Measurements from ENCODE around the gene TRUB1.
A peak's percentile ranks its signal among the peaks of the same experiment; 100 is the strongest.

Gene TRUB1

DNA sequence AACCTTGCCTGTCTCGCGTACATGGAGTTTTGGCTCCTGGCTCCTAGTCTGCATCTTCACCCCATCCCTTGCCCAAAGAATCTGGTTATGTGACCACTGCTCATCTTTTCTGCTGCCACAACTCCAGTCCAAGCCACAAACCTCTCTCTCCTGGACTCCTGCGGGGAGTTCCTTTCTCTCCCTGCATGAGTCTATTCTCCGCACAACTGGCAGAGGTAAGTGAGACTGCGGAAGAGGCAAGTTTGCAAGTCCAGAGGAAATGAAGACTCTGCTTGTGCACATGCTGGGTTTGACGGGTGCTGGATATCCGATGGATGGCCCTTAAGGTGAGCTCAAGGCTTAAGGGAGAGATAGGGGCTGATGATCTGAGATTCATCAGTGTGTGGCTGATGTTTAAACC lies 61.0 kb downstream of the TRUB1 start:
- Histone ChIP-seq H3K36me3 (ENCODE audit: insufficient read depth, low read length) (no peaks in the 10 kb centered on the region), H3K4me2 (ENCODE audit: insufficient read depth, low read length) (no peak overlapping the region), H4K20me1 (ENCODE audit: insufficient read depth, low read length) (no peaks in the 10 kb centered on the region), H3K79me2 (ENCODE audit: insufficient read depth, low read length) (no peaks in the 10 kb centered on the region), H2AFZ (ENCODE audit: low read depth, low read length) (no peak overlapping the region), H3K9me3 (ENCODE audit: insufficient read depth, low read length, severe bottlenecking) (no peaks in the 10 kb centered on the region), H3K27ac (ENCODE audit: low read length) (no peak overlapping the region), H3K9ac (ENCODE audit: low read depth, low read length) (no peak overlapping the region), H3K4me1 (ENCODE audit: insufficient read depth, low read length) (peaks cover 12% of the 10 kb centered on the region), H3K27me3 (ENCODE audit: insufficient read depth, low read length, poor library complexity) (no peaks in the 10 kb centered on the region), H3K4me3 (ENCODE audit: low read depth in 1 of 2, low read length in 2 of 2) (no peak overlapping the region)
- ATAC-seq (ENCODE audit: insufficient read depth, low read depth): no peak
- DNase-seq: no peak
- TF ChIP-seq CTCF (IDR thresholded peaks at IDR 0.05; ENCODE audit: borderline replicate concordance, extremely low read depth, low read length, poor library complexity, severe bottlenecking): no peak
- no peak for TF ChIP-seq EZH2 (IDR thresholded peaks at IDR 0.05; ENCODE audit: borderline replicate concordance, low read depth, low read length, severe bottlenecking)

- Histone ChIP-seq H3K27me3 (ENCODE audit: insufficient read depth, low read length, poor library complexity) (no peaks in the 10 kb centered on the region), H3K79me2 (ENCODE audit: insufficient read depth, low read length) (no peaks in the 10 kb centered on the region), H2AFZ (ENCODE audit: low read depth, low read length) (no peak overlapping the region), H4K20me1 (ENCODE audit: insufficient read depth, low read length) (no peaks in the 10 kb centered on the region), H3K9me3 (ENCODE audit: insufficient read depth, low read length, severe bottlenecking) (no peaks in the 10 kb centered on the region), H3K27ac (ENCODE audit: low read length) (no peak overlapping the region), H3K9ac (ENCODE audit: low read depth, low read length) (no peak overlapping the region), H3K4me3 (ENCODE audit: low read depth in 1 of 2, low read length in 2 of 2) (no peak overlapping the region), H3K36me3 (ENCODE audit: insufficient read depth, low read length) (no peaks in the 10 kb centered on the region), H3K4me2 (ENCODE audit: insufficient read depth, low read length) (no peak overlapping the region), H3K4me1 (ENCODE audit: insufficient read depth, low read length) (peaks cover 12% of the 10 kb centered on the region)
- no peak for TF ChIP-seq CTCF (IDR thresholded peaks at IDR 0.05; ENCODE audit: borderline replicate concordance, extremely low read depth, low read length, poor library complexity, severe bottlenecking)
- TF ChIP-seq EZH2 (IDR thresholded peaks at IDR 0.05; ENCODE audit: borderline replicate concordance, low read depth, low read length, severe bottlenecking): no peak
- ATAC-seq (ENCODE audit: insufficient read depth, low read depth): peak; percentile 66
- DNase-seq: peak; percentile 5
Measured at GRCh38 chr10:115001506-115002381, 63.7 kb downstream of the TRUB1 start.

DNA sequence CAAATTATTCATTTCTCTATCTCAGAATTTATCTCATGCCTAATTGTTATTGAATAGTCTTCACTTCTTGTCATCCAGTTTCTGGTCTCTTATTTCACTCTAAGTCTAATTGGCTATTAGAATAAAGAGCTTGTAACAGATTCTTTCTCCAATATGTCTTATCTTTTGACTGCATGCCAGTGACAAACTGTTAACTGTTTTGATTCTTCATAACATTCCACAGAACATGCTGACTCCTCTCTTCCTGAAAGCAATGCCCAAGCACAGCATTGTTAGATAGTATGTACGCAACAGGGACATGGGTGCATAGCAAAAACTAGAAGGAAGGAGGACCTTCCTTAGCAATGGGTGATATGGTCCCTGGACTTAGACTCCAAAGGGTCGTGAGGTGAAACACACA lies 65.4 kb downstream of the TRUB1 start:
- no peak overlapping the region for H2AFZ ChIP-seq (ENCODE audit: low read depth, low read length)
- TF ChIP-seq CTCF (IDR thresholded peaks at IDR 0.05; ENCODE audit: borderline replicate concordance, extremely low read depth, low read length, poor library complexity, severe bottlenecking) (no peak), EZH2 (IDR thresholded peaks at IDR 0.05; ENCODE audit: borderline replicate concordance, low read depth, low read length, severe bottlenecking) (no peak)
- DNase-seq: no peak
- no peaks in the 10 kb centered on the region for H4K20me1 ChIP-seq (ENCODE audit: insufficient read depth, low read length)
- H3K79me2 ChIP-seq (ENCODE audit: insufficient read depth, low read length): no peaks in the 10 kb centered on the region
- no peak overlapping the region for H3K27ac ChIP-seq (ENCODE audit: low read length)
- no peak overlapping the region for H3K4me2 ChIP-seq (ENCODE audit: insufficient read depth, low read length)
- no peaks in the 10 kb centered on the region for H3K9me3 ChIP-seq (ENCODE audit: insufficient read depth, low read length, severe bottlenecking)
- no peak overlapping the region for H3K4me3 ChIP-seq (ENCODE audit: low read depth in 1 of 2, low read length in 2 of 2)
- H3K4me1 ChIP-seq (ENCODE audit: insufficient read depth, low read length): peaks cover 12% of the 10 kb centered on the region
- H3K27me3 ChIP-seq (ENCODE audit: insufficient read depth, low read length, poor library complexity): no peaks in the 10 kb centered on the region
- H3K36me3 ChIP-seq (ENCODE audit: insufficient read depth, low read length): no peaks in the 10 kb centered on the region
- no peak overlapping the region for H3K9ac ChIP-seq (ENCODE audit: low read depth, low read length)
- ATAC-seq (ENCODE audit: insufficient read depth, low read depth): no peak

All from DND-41 (cell line).